Endometrial microvascular endothelial cells (primary cell): Measurements from ENCODE around the gene PAX8. TPM values are rescaled to one million over a fixed set of nuclear protein-coding genes. Genes with fewer than 3 reads are reported as not detected.
"Not testable (repeated sequence)": the region's sequence is repeated elsewhere in the genome, so short reads cannot be mapped to it uniquely, and the experiment has no call there.

ENCODE experiments used
- in situ Hi-C: cut with HindIII; loops from 2 replicates; pipeline ENCODE4 v1.10.0; 2017; ENCODE audit warnings: low sequenced_read_pairs, low pct_unique_long_range_greater_than_20kb; ENCODE audit errors: inconsistent ontology term
- total RNA-seq: library from RNA; depleted of rRNA; stranded (reverse); fragments of >200 nt; gene quantifications from one replicate; pipeline ENCODE4 v1.2.3, GENCODE V29; 2015; ENCODE audit errors: inconsistent ontology term

Gene PAX8
- total RNA-seq, 1 donor from 2014 or later: 0.28 TPM

GRCh38 chr2:113298176-113298575, 19.5 kb upstream of the PAX8 start:
- in situ Hi-C loops: no loop called here

- in situ Hi-C loops: not testable (repeated sequence)
These were observed 18.9 kb upstream of the PAX8 start for GRCh38 chr2:113297590-113297989.

GRCh38 chr2:113291191-113291590, 12.5 kb upstream of the PAX8 start:
- in situ Hi-C loops: no loop called here

GRCh38 chr2:113288674-113289149, 10.0 kb upstream of the PAX8 start:
- in situ Hi-C loops: not testable (repeated sequence)

GRCh38 chr2:113288117-113288673, 9.5 kb upstream of the PAX8 start:
- in situ Hi-C loops: not testable (repeated sequence)

- in situ Hi-C loops: no loop called here
These were observed 7.1 kb upstream of the PAX8 start for GRCh38 chr2:113285816-113286215.

GRCh38 chr2:113284999-113285398, 6.3 kb upstream of the PAX8 start:
- in situ Hi-C loops: not testable (repeated sequence)

- in situ Hi-C loops: no loop called here
These were observed 5.8 kb upstream of the PAX8 start for GRCh38 chr2:113284476-113284875.

GRCh38 chr2:113283704-113284284, 5.1 kb upstream of the PAX8 start:
- in situ Hi-C loops: no loop called here

- in situ Hi-C loops: no loop called here
These were observed 4.2 kb upstream of the PAX8 start for GRCh38 chr2:113282747-113283533.

GRCh38 chr2:113281910-113282746, 3.4 kb upstream of the PAX8 start:
- in situ Hi-C loops: no loop called here

GRCh38 chr2:113278073-113278741, 514 bp downstream of the PAX8 start:
- in situ Hi-C loops: no loop called here

GRCh38 chr2:113277474-113278072, 1.1 kb downstream of the PAX8 start:
- in situ Hi-C loops: no loop called here

- in situ Hi-C loops: no loop called here
These were observed 1.8 kb downstream of the PAX8 start for GRCh38 chr2:113276761-113277425.

GRCh38 chr2:113276216-113276760, 2.4 kb downstream of the PAX8 start:
- in situ Hi-C loops: no loop called here

- in situ Hi-C loops: no loop called here
These were observed 3.0 kb downstream of the PAX8 start for GRCh38 chr2:113275556-113276215.

- in situ Hi-C loops: no loop called here
These were observed 4.3 kb downstream of the PAX8 start for GRCh38 chr2:113274432-113274831.
